ENCODE data around the gene ARHGAP1. TPM values are rescaled to one million over a fixed set of nuclear protein-coding genes. Genes with fewer than 3 reads are reported as not detected.

The ARHGAP1 gene
- polyA plus RNA-seq, 1 donor from 2014 or later: 9.3 TPM

DNA sequence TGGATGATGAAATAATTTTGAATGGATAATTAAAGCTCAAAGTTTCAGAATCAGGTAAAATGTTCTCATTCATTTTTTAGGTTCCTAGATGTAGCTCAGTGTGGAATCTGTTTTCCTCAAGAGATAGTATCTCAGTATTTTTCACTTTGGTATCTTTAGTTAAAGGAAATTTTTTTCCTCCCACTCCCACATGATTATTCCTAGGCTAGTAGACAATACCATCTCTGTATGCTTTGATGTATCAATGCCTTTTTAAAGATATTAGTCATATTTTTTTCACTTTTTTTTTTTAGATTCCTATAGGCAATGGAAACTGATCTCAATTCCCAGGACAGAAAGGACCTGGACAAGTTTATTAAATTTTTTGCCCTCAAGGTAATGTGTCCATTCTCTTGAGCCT, 56.4 kb downstream of the ARHGAP1 start:
- Histone ChIP-seq H3K4me3 (ENCODE audit: low read length) (no peak overlapping the region), H3K9ac (ENCODE audit: low read length) (no peak overlapping the region), H3K9me2 (ENCODE audit: insufficient read depth, low read length) (no peaks in the 10 kb centered on the region), H2AFZ (ENCODE audit: low read depth, low read length) (no peak overlapping the region), H4K20me1 (ENCODE audit: insufficient read depth) (no peaks in the 10 kb centered on the region), H3K36me3 (ENCODE audit: insufficient read depth, low read length) (no peaks in the 10 kb centered on the region), H3K4me2 (ENCODE audit: low read length) (no peak overlapping the region), H3K27me3 (ENCODE audit: insufficient read depth, low read depth, low read length) (no peaks in the 10 kb centered on the region), H3F3A (ENCODE audit: insufficient read depth, low read length, poor library complexity, severe bottlenecking) (no peaks in the 10 kb centered on the region), H3K79me2 (replicated peaks; ENCODE audit: insufficient read depth, low read length) (no peaks in the 10 kb centered on the region), H3K27ac (ENCODE audit: low read length) (no peak overlapping the region), H3K9me3 (ENCODE audit: low read length) (no peaks in the 10 kb centered on the region)
- TF ChIP-seq EZH2 (IDR thresholded peaks at IDR 0.05; ENCODE audit: borderline replicate concordance, insufficient read depth, low read length, poor library complexity, severe bottlenecking) (no peak), TAF1 (IDR thresholded peaks at IDR 0.05; ENCODE audit: low read depth) (no peak), RAD21 (conservative IDR thresholded peaks at IDR 0.05) (no peak), POLR2AphosphoS5 (IDR thresholded peaks at IDR 0.05) (no peak), EP300 (conservative IDR thresholded peaks at IDR 0.05; ENCODE audit: poor library complexity, severe bottlenecking) (no peak), SMC3 (conservative IDR thresholded peaks at IDR 0.05; ENCODE audit: poor library complexity) (no peak), MXI1 (conservative IDR thresholded peaks at IDR 0.05; ENCODE audit: poor library complexity, severe bottlenecking) (no peak)
- TF ChIP-seq, protein P1, sequence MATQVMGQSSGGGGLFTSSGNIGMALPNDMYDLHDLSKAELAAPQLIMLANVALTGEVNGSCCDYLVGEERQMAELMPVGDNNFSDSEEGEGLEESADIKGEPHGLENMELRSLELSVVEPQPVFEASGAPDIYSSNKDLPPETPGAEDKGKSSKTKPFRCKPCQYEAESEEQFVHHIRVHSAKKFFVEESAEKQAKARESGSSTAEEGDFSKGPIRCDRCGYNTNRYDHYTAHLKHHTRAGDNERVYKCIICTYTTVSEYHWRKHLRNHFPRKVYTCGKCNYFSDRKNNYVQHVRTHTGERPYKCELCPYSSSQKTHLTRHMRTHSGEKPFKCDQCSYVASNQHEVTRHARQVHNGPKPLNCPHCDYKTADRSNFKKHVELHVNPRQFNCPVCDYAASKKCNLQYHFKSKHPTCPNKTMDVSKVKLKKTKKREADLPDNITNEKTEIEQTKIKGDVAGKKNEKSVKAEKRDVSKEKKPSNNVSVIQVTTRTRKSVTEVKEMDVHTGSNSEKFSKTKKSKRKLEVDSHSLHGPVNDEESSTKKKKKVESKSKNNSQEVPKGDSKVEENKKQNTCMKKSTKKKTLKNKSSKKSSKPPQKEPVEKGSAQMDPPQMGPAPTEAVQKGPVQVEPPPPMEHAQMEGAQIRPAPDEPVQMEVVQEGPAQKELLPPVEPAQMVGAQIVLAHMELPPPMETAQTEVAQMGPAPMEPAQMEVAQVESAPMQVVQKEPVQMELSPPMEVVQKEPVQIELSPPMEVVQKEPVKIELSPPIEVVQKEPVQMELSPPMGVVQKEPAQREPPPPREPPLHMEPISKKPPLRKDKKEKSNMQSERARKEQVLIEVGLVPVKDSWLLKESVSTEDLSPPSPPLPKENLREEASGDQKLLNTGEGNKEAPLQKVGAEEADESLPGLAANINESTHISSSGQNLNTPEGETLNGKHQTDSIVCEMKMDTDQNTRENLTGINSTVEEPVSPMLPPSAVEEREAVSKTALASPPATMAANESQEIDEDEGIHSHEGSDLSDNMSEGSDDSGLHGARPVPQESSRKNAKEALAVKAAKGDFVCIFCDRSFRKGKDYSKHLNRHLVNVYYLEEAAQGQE (IDR thresholded peaks at IDR 0.05; ENCODE audit: borderline replicate concordance): no peak
- TF ChIP-seq, protein P2, sequence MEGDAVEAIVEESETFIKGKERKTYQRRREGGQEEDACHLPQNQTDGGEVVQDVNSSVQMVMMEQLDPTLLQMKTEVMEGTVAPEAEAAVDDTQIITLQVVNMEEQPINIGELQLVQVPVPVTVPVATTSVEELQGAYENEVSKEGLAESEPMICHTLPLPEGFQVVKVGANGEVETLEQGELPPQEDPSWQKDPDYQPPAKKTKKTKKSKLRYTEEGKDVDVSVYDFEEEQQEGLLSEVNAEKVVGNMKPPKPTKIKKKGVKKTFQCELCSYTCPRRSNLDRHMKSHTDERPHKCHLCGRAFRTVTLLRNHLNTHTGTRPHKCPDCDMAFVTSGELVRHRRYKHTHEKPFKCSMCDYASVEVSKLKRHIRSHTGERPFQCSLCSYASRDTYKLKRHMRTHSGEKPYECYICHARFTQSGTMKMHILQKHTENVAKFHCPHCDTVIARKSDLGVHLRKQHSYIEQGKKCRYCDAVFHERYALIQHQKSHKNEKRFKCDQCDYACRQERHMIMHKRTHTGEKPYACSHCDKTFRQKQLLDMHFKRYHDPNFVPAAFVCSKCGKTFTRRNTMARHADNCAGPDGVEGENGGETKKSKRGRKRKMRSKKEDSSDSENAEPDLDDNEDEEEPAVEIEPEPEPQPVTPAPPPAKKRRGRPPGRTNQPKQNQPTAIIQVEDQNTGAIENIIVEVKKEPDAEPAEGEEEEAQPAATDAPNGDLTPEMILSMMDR (IDR thresholded peaks at IDR 0.05; ENCODE audit: poor library complexity, severe bottlenecking): no peak

DNA sequence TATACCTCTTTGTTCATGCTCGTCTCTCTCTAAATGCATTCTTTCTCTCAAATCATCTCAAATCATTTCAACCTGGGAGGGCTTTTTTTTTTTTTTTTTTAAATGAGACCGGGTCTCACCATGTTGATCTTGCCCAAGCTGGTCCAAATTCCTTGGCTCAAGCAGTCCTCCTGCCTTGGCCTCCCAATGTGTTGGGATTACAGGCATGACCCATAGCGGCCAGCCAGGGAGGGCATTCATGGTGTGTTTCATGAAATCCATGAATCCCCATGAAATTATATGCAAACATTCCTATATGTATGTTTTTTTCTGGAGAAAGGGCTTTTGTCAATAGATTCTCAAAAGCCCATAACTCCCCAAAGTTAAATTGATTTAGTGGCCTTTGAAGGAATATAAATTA, 56.9 kb downstream of the ARHGAP1 start:
- no peak overlapping the region for H3K4me3 ChIP-seq (ENCODE audit: low read length)
- no peaks in the 10 kb centered on the region for H3K9me3 ChIP-seq (ENCODE audit: low read length)
- no peaks in the 10 kb centered on the region for H3K79me2 ChIP-seq (replicated peaks; ENCODE audit: insufficient read depth, low read length)
- H3K9ac ChIP-seq (ENCODE audit: low read length): no peak overlapping the region
- H3K4me2 ChIP-seq (ENCODE audit: low read length): no peak overlapping the region
- no peaks in the 10 kb centered on the region for H4K20me1 ChIP-seq (ENCODE audit: insufficient read depth)
- no peaks in the 10 kb centered on the region for H3F3A ChIP-seq (ENCODE audit: insufficient read depth, low read length, poor library complexity, severe bottlenecking)
- no peak for TF ChIP-seq MXI1 (conservative IDR thresholded peaks at IDR 0.05; ENCODE audit: poor library complexity, severe bottlenecking)
- TF ChIP-seq, protein P2 (IDR thresholded peaks at IDR 0.05; ENCODE audit: poor library complexity, severe bottlenecking): no peak
- no peak for TF ChIP-seq POLR2AphosphoS5 (IDR thresholded peaks at IDR 0.05)
- TF ChIP-seq EP300 (conservative IDR thresholded peaks at IDR 0.05; ENCODE audit: poor library complexity, severe bottlenecking): no peak
- TF ChIP-seq TAF1 (IDR thresholded peaks at IDR 0.05; ENCODE audit: low read depth): no peak
- no peak for TF ChIP-seq EZH2 (IDR thresholded peaks at IDR 0.05; ENCODE audit: borderline replicate concordance, insufficient read depth, low read length, poor library complexity, severe bottlenecking)
- TF ChIP-seq SMC3 (conservative IDR thresholded peaks at IDR 0.05; ENCODE audit: poor library complexity): no peak
- no peak for TF ChIP-seq RAD21 (conservative IDR thresholded peaks at IDR 0.05)
- TF ChIP-seq, protein P1 (IDR thresholded peaks at IDR 0.05; ENCODE audit: borderline replicate concordance): no peak
- H3K36me3 ChIP-seq (ENCODE audit: insufficient read depth, low read length): no peaks in the 10 kb centered on the region
- H3K27ac ChIP-seq (ENCODE audit: low read length): no peak overlapping the region
- no peaks in the 10 kb centered on the region for H3K9me2 ChIP-seq (ENCODE audit: insufficient read depth, low read length)
- H3K27me3 ChIP-seq (ENCODE audit: insufficient read depth, low read depth, low read length): no peaks in the 10 kb centered on the region
- H2AFZ ChIP-seq (ENCODE audit: low read depth, low read length): no peak overlapping the region

All from neural cell (in vitro differentiated cells).